Globus pallidus (tissue), 1 donor: ENCODE results near the gene LRRK1.
"Not testable (repeated sequence)": the region's sequence is repeated elsewhere in the genome, so short reads cannot be mapped to it uniquely, and the experiment has no call there.

Experiments used
- DNase-seq: peaks from one replicate; pipeline ENCODE4 v3.0.0-alpha.2; 2015; ENCODE audit warnings: low spot score

The LRRK1 gene

GRCh38 chr15:101092156-101092866, 173.2 kb downstream of the LRRK1 start:
- DNase-seq, result no peak

DNA sequence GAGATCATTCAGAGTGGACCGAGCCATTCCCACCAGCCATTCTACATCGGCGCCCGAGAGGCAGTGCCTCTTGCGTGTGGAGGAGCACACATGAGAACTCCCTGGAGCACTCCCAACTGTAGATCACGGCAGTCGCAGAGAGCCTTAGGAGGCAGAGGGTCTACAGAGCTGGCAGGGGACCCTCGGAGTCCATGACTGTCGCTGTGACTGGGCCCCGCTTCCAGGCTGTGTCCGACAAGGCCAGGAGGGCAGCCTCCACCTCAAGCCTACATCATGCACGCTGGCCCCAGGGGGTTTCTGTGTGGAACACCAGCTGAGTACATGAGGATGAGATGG, 173.7 kb downstream of the LRRK1 start:
- DNase-seq, result no peak

DNA sequence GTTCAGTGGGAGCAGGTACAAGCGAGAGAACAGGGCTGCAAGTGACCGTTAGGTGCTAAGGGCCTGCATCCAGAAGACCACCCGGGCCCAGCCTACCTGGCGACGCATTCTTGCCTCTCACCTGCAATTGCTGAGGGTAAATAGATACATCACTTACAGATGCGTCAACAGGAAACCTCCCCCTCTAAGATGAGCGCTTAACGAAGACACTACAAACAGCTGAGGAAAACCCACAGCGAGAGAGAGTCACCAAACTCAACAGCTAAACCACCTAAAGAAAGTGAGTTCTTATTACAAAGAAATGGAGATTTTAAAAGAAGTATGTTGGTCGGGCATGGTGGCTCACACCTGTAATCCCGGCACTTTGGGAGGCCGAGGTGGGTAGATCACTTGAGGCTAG, 174.8 kb downstream of the LRRK1 start:
- DNase-seq, result no peak

GRCh38 chr15:101095796-101096406, 176.7 kb downstream of the LRRK1 start:
- DNase-seq, result not testable (repeated sequence)

DNA sequence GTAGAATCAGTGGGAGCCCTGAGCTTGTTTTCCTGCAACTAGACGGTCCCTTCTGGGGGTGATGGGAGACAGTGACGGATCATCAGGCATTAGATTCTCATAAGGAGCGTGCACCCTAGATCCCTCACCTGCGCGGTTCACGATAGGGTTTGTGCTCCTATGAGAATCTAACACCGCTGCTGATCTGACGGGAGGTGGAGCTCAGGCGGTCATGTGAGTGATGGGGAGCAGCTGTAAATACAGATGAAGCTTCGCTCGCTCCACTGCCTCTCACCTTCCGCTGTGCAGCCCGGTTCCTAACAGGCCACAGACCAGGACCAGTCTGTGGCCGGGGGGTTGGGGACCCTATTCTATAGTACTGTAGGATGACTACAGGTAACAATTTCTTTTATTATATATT, 178.0 kb downstream of the LRRK1 start:
- DNase-seq, result no peak

- DNase-seq, result no peak
Observed at GRCh38 chr15:101099183-101099582, 180.0 kb downstream of the LRRK1 start.

GRCh38 chr15:101100118-101100517, 181.0 kb downstream of the LRRK1 start:
- no peak for DNase-seq

DNA sequence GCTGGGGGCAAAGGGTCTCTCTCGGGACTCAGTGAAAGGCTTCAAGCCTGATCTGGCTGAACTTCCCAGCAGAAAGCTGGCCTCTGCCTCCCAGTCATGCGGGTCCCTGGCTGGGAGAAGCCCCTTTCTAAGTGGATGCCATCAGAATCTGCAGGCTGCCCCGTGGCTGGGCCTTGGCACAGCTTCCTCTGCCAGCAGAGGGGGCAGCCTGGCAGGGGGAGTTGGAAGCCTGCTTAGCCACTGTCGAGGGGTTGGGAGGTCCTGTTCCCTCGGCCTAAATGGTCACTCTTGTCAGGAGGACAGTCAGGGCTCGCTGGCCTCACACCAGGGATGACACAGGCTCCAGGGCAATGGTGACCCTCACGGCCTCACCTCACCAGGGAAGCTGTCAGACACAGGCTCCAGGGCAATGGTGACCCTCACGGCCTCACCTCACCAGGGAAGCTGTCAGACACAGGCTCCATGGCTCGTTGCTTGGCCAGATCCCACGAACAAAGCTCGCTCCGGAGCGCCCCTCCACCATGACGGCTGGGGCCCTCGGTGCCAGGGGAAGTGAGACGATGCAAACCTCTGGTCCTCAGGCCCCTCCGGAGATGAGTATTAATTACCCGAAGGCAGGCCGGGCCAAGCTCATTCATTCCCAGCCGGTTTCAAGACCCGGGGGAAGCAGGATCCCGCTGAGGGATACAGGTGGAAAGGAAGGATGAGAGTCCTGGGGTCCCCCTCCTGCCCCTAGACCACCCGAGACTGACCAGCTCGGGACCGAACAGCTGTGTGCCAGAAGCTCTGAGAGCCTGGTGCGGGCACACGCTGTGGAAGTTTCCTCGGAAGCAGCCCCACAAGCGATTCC, 181.7 kb downstream of the LRRK1 start:
- no peak for DNase-seq

- no peak for DNase-seq
Observed at GRCh38 chr15:101101676-101102075, 182.5 kb downstream of the LRRK1 start.

DNA sequence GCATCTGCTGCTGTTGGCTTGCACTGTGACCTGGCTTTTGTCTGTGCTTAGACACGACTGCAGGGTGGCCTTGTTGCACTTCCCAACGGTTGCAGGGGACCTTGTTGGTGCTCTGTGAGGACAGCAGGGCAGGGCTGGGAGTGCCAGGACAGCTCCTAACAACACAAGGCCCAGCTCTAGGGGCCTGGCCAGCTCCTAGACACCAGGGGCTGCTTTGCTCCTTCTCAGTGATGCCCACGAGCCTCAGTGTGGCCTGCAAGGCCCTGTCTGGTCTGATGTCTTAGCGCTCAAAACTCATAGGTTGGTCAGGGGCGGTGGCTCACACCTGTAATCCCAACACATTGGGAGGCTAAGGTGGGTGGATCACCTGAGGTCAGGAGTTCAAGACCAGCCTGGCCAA, 183.6 kb downstream of the LRRK1 start:
- DNase-seq, result no peak

- DNase-seq, result no peak
Observed at GRCh38 chr15:101103598-101103997, 184.4 kb downstream of the LRRK1 start.

GRCh38 chr15:101104141-101104540, 185.0 kb downstream of the LRRK1 start:
- no peak for DNase-seq

DNA sequence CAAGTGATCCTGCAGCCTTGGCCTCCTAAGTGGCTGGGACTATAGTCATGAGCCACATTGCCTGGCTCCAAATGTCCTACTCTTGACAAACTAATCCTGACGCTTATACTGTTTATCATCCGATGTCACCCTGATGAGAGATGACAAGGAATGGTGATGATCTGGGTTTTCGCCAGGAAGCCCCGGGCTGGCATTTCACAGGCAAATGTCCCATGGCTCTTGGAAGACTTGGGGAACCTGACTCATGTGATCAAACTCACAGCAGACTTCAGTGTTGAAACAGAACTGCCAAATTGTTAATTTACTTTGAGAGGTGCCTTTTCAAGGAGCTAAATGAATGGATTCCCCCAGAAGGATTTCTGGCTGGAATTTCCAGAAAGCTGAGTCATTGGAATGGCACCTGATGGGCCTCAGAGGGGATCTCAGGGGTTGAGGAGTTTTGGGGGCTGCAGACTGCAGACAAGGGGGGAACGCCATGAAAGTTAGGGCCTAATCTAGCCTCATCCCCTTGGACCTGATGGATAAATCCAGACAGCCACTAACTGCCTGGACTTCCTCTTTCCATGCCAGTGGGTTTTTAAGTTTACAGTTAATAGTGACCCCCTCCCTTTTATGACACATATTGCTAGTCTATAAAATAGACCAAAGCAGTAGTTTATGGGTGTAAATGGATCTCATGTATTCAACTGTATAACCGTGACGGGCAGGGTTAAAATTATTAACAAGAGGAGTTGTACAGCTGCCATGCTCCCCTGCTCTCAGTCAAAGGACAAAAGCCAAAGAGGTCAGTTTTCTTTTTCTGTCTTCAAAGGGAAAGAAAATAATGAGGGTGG, 186.1 kb downstream of the LRRK1 start:
- no peak for DNase-seq

GRCh38 chr15:101107101-101107500, 187.9 kb downstream of the LRRK1 start:
- DNase-seq, result no peak

DNA sequence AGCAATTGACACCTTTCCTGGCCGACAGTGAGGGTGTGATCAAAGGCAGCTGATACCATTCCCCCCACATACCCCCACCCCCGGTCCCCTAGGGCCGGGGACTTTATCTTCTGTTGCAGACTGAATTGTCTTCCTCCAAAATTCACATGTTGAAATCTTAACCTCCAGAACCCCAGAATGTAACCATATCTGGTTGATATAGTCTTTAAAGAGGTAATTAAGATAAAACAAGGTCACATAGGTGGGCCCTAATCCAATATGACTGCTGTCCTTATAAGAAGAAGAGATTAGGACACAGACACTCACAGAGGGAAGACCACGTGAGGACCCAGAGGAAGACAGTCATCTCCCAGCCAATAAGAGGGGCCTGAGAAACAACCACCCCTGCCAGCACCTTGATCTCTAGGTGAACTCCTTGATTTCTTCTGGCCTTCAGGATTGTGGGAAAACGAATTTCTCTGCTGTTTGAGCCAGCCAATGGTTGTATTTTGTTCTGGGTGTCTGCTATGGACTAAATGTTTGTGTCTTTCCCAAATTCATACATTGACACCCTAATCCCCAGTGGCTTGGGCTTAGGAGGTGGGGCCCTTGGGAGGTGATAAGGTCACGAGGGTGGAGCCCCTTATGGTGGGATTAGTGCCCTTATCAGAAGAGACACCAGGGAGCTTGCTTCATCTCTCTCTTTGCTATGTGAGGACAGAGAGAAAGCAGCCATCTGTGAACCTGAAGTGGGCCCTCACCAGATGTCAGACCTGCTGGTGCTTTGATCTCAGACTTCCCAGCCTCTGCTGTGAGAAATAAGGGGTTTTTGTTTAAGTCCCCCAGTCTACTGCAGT, 188.7 kb downstream of the LRRK1 start:
- DNase-seq, result no peak

GRCh38 chr15:101108461-101108775, 189.3 kb downstream of the LRRK1 start:
- no peak for DNase-seq

GRCh38 chr15:101108791-101109190, 189.6 kb downstream of the LRRK1 start:
- no peak for DNase-seq

DNA sequence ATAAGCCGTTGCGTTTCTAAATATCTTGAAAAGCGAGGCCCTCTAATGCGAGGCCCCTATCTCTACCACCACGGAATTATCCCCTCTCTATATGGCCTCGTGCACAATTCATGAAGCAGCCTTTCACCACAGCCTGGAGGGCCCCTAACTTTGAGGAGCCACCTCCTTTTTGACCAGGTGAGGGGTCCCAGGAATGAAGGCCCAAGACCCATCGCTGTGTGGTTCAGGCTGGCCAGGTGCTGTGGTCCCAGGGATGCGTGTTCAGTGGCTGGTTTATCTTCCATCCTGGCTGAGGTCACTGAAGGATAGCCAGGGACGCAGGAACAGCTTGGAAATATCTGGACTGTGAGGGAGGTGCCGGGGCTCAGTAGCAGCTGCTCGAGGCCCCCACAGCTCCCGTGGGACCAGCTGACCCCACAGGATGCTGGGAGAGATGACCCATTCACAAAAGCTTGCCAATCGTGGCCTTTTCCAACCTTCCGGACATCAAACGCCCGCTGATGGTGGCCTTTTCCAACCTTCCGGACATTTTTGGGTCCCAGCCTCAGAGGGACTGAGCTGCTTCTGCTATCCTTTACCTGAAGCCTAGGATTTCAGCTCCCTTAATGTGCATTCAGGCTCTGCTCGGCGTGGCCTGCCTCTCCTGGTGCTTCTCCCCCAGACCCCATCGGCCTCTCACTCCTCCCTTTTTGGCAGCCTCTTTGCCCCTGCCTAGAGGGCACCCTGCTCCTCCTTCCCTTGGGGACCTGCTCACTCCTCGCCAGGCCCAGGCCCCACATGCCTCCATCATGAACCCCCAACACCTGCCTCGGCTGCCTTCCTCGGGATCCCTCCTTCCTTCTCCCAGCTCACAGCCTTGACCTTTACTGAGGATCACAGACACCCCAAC, 191.8 kb downstream of the LRRK1 start:
- no peak for DNase-seq

DNA sequence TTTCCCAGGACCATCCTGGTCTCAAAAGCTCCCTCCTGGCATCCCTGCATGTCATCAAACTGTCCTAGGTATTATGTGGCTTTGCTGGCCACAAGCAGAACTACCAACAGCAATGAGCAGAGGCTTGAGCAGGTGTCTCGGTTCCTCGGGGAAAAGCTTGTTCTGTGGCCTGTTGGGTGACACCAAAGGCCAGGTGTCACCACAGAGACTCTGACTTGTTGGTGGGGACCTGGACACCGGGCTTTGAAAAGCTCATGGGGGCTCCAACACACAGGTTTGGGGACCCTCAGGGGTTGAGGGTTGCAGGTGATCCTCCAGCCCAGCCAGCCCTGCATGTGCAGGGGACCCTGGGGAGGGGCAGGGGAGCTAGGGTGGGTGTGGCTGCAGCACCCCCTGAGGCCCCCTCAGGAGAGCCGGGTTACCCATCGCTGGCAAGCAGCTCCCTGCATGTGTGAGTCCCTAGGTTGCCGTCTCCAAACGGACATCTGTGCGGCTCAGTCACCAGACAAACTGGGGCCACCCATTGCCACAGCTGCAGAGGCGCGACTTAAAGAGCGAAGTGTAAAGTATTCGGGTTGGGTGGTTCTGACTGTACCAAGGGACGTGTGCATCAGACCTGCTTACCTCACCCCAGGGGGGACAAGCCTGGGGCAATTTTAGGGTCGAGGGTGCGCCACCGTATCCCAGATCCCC, 192.6 kb downstream of the LRRK1 start:
- no peak for DNase-seq
